Gastroesophageal sphincter (tissue), 3 donors: ENCODE results near the gene HEBP1.
A peak's percentile ranks its signal among the peaks of the same experiment; 100 is the strongest.

Experiments used
- CTCF ChIP-seq, 4 experiments: fragments of 200-600 bp in 2 of 4; fragments of 450-650 bp in 2 of 4; sonication (generic) in 1 of 4; IDR thresholded peaks; one replicate each; pipeline ENCODE4 v1.5.1; 2017 to 2019; ENCODE audit warnings: antibody characterized with exemption in 4 of 4, mild to moderate bottlenecking in 2 of 4, moderate library complexity in 2 of 4
- POLR2A ChIP-seq, 2 donors: fragments of 450-650 bp; IDR thresholded peaks; one replicate each; pipeline ENCODE4 v1.6.1; 2017; ENCODE audit warnings: antibody characterized with exemption in 2 of 2, mild to moderate bottlenecking in 2 of 2, moderate library complexity in 1 of 2

- peak in 2 of 4 experiments; percentile 13 to 52 for TF ChIP-seq CTCF (IDR thresholded peaks at IDR 0.05)
- no peak for TF ChIP-seq POLR2A (IDR thresholded peaks at IDR 0.05)
Measured at GRCh38 chr12:12985817-12986408, 14.2 kb downstream of the HEBP1 start.
